Putamen (tissue), 1 donor: ENCODE measurements around the gene IL33.

Source experiments
- DNase-seq: peaks from one replicate; pipeline ENCODE4 v3.0.0-alpha.2; 2016; ENCODE audit warnings: low spot score

Gene IL33

DNA sequence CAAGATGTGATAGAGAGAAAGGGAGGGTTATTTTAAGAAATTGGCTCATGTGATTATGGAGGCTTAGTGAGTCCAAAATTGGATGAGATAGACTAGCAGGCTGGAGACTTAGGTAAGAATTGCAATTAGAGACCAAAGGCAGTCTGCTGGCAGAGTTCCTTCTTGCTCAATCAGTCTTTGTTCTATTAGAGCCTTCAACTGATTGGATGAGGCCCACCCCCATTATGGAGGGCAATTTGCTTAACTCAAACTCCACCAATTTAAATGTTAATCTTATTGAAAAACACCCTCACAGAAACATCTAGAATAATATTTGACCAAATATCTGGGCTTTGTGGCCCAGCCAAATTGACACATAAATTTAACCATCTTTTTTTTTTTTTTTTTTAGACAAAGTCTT, 88.6 kb downstream of the IL33 start:
- DNase-seq, result no peak

DNA sequence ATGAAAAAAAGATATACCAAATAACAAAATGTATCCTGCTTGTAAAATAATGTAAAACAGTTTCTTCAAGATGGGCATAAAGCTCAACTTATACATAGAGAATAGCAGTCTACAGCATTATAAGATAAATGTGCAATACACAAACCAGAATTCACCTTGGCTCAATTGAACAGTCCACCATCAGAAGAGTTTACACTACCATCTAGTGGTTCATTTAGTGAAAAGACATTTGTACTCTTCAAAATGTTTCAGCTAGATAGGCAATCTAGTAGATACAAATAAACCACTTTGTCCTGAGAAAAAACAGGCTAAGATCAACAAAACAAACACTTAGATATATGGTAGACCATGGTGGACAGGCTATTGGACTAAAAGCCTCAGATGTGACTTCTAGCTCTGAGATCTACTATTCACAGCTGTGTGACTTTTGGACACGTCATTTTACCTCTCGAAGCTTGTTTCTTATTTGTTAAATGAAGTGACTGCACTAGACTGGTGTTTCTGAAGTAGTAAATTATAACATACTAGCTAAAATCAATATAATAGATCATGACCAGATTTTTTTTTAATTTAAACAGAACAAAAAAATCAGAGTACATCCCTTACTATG, 90.5 kb downstream of the IL33 start:
- peak; percentile 34 for DNase-seq
